ENCODE data around the gene PDPK1.
A peak's percentile ranks its signal among the peaks of the same experiment; 100 is the strongest.
"Not testable (repeated sequence)": the region's sequence is repeated elsewhere in the genome, so short reads cannot be mapped to it uniquely, and the experiment has no call there.

PDPK1 gene

GRCh38 chr16:2620870-2621269 is 83.0 kb downstream of the PDPK1 start:
- ATAC-seq, result not testable (repeated sequence)

DNA sequence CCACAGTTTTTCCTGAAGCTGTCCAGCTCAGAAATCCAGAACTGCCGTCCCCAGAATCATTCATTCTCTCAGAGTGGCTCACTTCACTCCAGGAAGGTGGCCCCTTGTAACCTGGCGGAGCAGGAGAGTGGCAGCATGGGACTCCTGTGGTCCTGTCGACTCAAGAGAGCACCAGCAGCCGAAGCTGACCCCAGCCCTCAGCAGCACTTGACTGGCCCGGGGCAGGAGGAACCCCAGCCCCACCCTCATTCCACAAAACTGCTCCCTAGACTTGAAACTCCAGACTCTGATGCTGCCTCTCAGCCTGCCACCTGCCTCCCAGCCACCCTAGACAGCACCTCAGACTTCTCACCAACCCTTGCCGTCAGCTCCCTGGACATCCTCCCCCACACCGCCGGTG is 83.6 kb downstream of the PDPK1 start:
- ATAC-seq, result not testable (repeated sequence)

GRCh38 chr16:2627075-2627474 is 89.3 kb downstream of the PDPK1 start:
- ATAC-seq, result peak; percentile 87 to 89

DNA sequence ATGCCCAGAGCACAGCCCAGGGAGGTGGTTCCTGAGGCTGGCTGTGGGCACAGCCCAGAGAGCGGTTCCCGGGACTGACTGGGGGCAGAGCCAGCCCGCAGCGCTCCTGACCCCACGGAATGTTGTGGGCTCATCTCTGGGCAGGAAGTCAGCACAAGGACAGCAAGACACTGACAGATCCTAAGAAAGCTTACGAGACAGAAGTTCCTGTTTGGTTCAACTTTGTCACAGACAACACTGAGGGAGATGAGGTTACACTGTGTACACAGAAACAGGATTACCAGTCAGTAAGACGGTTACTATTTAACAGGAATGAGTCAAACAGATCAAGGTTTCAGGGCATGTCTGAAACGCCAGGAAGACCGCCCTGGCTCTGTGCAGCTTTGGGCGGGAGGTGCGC is 93.4 kb downstream of the PDPK1 start:
- ATAC-seq, result not testable (repeated sequence)

DNA sequence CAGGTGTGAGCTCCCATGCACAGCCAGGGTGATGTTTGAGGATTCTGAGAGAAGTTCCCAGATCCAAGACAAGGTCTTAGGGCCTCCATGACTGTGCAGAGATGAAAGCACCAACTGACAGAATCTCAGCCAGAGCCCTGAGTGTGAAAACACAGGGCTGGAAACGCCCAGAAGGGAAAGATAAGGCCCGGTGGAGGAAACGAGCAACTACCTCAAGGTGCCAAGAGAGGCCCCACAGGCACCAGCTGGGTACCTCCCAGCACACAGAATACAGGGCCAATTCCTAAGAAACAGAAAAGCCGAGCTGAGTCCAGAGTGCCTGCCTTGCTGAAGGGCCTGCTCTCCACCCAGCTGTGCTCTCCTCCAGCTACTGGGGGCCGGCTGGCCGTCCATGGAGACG is 94.5 kb downstream of the PDPK1 start:
- ATAC-seq, result not testable (repeated sequence)

GRCh38 chr16:2639071-2639721 is 101.4 kb downstream of the PDPK1 start:
- peak; percentile 88 to 92 for ATAC-seq

GRCh38 chr16:2639722-2640072 is 101.9 kb downstream of the PDPK1 start:
- peak in 1 of 2 donors; percentile 7 for ATAC-seq

- ATAC-seq, result not testable (repeated sequence)
These were observed 104.7 kb downstream of the PDPK1 start for GRCh38 chr16:2642561-2642960.

DNA sequence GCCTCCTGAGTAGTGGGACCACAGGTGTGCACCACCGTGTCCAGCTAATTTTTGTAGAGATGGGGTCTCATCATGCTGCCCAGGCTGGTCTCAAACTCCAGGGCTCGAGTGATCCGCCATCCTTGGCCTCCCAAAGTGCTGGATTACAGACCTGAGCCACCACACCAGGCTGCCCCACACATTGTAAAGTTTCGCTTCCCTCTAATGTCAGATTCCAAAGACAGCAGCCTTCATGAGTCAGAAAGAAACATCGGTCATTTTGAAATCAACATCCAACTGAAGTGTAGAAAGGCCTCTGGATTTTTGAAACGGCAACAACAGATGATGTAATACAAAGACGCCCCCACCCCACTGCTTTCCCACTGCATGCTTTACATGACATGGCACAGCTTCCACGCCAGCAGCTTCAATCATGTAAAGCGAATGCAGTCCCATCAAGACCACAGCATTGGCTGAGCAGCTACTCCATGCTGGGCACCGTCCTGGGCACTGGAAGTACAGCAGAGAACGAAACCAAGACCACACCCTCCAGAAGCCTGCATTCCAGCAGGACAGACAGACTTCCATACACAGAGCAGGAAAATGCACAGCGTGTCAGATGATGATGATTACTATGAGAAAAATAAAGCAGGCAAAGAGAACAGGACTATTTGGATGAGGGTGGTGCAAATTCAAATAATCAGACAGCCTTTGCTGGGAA is 107.1 kb downstream of the PDPK1 start:
- not testable (repeated sequence) for ATAC-seq

DNA sequence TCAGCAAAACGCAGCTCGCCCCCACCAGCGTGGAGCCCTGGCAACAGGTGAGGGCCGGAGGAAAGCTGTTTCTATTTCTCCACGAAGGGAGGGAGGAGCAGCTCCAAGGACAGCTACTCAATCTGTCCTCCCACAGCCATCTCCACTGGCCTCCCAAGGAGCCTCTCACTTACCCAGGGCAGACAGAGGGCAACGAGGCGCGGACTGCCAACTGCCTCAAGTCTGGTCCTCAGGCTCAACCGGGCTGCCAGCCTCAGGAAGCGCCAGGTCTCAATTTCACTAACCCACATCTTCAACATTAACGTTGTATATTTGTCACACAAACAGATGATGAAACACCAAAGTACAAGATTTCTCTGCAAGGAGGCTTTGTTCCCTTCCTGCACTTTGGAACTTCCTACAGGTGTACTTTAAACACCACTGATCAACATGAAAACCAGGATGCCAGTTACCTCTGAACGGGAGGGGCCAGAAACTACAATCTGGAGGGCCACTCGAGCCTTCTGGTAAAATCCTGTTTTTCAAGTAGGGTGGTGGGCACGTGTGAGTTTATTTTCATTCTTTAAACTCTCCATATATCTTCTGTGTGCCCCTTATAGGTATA is 113.5 kb downstream of the PDPK1 start:
- not testable (repeated sequence) for ATAC-seq
